Measurements from ENCODE around the gene QKI.

QKI gene

DNA sequence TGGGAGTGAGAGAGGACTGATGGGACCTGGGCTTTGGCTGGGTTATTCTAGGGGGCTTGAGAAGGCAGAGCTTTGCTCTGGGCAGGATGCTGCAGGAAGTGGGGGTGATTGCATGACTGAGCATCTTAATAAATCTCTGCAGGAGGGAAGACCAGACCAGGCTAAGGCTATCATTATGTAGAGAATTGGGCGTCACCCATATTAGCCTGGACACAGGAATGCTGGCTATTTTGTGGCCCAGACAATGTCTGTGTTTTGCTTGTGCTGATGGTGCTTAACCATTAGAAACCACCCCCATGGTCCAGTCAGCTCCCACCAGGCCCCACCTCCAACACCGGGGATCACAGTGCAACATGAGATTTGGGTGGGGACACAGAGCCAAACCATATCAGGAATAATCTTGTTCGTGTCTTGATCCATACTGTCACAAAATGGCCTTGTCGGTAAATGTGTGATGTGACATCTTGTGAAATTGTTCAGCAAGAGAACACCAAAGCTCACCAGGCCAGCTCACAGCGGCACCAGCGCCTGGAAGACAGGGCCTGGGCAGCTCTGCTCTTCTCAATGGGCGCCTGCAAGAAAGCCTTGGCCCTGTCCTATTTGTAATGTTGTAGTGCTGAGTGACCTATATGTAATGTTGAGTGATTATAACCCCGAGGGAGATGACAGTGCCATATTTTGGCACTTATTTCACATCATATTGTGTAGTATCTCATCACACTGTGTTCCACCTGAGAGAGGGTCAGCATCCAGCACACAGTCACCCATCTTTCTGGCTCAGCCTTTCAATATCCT is 211.8 kb downstream of the QKI start:
- no peak for DNase-seq

DNA sequence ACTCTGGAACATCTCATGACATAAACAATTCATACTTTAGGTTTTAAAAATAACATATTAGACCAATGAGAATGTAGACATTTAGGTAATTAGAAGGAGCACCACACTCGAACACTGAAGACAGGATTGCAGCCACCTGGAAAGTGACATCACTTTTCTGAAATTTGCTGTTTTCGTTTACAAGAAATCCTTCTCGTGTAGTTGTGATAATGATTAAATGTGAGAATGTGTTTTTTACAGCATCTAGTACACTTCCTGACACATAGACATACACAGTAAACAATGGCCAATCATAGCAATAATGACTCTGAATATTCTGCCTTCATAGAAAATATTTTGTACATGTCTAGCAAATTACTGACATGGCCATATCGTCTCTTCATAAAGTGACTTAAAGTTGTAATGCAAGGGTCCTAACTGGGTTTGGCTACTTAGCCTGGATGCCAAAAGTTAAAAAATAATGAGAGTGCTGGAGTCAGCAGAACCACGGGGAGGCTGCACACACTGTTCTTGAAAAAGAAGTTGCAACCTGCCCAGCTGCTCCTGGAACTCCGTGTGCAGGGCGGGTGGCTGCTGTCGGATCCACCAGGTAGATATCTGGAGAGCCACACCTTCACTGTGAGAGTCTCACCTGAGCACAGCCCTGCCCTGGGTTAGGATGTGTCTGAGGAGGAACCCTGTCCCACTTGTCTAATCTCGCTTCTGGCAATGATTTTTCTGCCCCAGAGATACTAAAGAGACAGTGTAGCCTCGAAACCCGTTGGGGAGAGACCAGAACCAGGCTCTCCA is 212.9 kb downstream of the QKI start:
- DNase-seq: no peak
